Esophagus mucosa (tissue), 1 donor: ENCODE results near the gene VWA1. TPM values are rescaled to one million over a fixed set of nuclear protein-coding genes. Genes with fewer than 3 reads are reported as not detected.
"Not testable (repeated sequence)": the region's sequence is repeated elsewhere in the genome, so short reads cannot be mapped to it uniquely, and the experiment has no call there.

Experiments used
- ATAC-seq: fragments of 200-7000 bp; cut with Tn5 transposase; one replicate; pipeline ENCODE4 v1.9.1; 2020
- total RNA-seq: library from RNA; stranded (reverse); gene quantifications from one replicate; pipeline ENCODE4 v1.2.4, GENCODE V29; 2023
- donor health status: DM: yes; HTN: yes; CAD: no.

The VWA1 gene
- total RNA-seq, 1 donor from 2014 or later, result 29.4 TPM

GRCh38 chr1:1460540-1461130 is 25.1 kb downstream of the VWA1 start:
- ATAC-seq, result no peak

DNA sequence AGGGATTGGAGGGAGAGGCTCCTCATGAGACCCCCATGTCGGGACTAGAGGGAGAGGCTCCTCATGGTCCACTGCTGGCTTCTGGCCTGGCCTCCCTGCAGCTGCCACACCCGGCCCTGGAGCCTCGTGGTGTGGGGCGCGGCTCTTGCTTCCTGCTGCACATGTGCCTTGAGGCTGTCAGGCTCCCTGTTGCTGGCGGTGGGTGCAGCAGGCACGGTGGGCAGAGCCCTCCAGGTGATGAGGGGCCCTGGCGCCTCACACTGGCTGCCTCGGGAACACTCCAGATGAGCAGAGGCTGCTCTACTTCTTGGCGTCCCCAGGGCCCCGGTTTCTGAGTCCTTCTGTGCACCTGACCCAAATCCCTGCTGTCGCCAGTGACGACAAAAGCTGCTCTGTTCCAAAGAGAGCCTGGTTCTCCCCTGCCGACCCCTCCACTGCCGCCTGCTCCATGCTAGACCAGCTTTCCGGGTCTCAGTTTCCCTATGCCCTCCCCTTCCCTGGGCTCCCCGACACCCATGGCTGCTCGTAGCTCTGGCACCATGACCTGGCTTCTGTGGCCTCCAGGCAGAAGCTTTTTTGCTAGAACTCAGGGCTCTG is 26.3 kb downstream of the VWA1 start:
- ATAC-seq, result peak; percentile 48

GRCh38 chr1:1462318-1462966 is 27.0 kb downstream of the VWA1 start:
- ATAC-seq, result peak; percentile 72

- ATAC-seq, result no peak
Measured at GRCh38 chr1:1463312-1463711, 27.8 kb downstream of the VWA1 start.

GRCh38 chr1:1468196-1468985 is 32.9 kb downstream of the VWA1 start:
- not testable (repeated sequence) for ATAC-seq

DNA sequence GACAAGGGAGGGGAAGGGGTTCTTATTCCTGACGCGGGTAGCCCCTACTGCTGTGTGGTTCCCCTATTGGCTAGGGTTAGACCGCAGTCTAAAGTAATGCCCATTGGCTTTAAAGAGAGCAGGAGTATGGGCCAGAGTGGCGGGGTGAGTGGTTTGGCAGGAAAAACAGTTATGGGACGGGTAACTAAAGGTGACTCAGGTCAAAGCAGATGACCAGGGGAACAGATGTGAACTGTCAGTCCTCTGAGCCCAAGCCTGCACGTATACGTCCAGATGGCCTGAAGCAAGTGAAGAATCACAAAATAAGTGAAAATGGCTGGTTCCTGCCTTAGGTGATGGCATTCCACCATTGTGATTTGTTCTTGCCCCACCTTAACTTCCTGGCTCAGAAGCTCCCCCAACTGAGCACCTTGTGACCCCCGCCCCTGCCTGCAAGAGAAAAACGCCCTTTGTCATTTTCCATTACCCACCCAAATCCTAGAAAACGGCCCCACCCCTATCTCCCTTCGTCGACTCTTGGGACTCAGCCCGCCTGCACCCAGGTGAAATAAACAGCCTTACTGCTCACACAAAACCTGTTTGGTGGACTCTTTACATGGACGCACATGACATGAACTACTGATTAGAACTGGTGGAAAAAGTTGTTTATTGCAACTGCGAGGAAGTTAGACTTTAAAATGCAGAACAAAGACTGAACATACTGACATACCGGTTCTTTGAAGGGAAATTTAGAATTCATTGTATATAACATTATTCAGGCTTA is 35.3 kb downstream of the VWA1 start:
- peak; percentile 23 for ATAC-seq

DNA sequence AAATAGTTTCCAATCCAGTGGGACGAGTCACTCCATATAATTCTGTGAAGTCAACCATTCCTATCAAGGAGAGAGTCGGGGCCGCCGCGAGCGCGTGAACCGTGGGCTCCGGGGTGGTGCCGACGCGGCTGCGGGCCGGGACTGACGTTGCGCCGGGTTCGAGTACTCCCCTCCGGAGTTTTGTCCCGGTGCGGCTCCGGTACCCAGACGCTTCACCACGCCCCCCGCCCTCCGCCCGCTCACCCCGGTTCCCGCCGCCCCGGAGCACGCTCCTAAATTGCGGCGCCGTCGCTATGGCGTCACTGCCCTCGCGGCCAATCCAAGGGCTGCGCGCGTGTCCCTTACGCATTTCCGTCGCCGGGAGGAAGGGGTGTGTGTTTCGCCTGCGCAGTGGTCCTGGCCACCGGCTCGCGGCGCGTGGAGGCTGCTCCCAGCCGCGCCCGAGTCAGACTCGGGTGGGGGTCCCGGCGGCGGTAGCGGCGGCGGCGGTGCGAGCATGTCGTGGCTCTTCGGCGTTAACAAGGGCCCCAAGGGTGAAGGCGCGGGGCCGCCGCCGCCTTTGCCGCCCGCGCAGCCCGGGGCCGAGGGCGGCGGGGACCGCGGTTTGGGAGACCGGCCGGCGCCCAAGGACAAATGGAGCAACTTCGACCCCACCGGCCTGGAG is 36.0 kb downstream of the VWA1 start, which contains the start of gene ATAD3B:
ATAD3B (plus strand) TSS at position 377 of the 664 bp plus-strand sequence; CDS start at position 497, 120 bp downstream.
- ATAC-seq, result peak; percentile 94

DNA sequence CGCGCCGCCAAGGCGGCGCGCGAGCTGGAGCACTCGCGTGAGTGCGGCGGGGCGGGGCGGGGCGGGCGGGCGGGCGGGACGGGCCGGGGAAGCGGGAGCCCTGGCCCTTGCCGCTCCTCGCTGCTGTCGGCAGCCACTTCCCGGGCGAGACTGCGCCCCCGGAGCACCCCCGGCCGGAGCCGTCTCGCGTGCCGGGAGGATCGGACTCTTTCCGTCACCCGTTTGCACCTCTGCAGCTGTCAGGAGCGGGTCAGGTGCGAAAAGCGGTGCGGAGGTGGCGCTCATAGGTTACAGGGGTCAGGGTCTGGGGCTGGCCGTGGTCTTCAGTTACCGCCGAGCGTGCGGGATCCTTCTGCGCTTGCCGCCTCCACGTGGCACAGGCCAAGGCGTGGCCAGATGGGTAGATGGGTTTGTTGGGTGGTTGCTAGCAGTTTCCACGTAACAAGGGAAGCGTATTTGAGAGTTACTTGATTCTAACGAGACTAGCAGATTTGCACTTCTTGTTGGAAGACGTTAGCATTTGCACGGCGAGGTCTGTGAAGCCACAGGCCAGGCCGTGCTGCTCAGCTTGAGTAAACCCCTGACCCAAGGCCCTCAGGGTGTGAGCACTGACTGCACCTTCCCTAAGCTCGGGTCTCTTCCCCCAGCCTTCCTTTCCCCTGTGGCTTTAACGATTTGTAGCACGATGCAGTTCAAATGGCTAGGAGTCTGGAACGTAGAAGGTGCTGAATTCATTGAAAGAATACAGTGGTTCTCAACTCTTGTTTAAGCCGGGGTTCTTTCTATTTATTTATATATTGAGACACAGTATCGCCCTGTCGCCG is 36.8 kb downstream of the VWA1 start:
- ATAC-seq, result peak; percentile 24

DNA sequence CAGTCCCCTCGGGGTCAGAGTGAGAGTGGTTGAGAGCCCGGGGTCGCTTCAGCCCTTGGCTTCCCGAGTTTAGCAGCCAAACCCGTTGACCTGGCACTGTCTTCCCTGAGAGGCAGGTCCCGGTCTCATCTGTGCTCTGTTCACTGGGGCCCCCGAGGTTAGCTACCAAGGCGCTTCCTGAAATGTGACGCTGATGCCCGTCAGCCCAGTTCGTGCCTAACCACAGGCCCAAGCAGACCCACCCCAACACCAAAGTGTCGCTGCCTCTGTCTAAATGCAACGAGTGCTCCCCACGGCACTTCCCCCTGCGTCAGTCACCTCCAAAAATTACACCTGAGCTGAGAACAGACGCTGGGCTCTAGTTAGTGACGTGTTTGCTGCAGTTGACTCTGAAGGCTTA is 40.5 kb downstream of the VWA1 start:
- ATAC-seq, result not testable (repeated sequence)

DNA sequence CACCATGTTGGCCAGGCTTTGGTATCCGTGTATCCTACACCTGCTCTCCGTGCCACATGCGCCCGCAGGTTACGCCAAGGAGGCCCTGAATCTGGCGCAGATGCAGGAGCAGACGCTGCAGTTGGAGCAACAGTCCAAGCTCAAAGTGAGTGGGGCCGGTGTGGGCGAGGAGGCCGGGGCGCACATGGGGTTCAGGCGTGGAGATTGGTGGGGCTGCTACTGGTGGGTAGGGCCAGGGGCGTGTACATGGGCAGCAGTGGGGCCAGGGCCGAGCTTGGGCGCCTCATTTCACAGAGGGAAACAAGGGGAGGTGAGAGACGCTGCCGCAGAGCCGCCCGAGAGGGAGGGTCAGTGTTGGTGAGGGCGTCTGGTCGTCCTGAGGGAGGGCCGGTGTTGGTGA is 41.7 kb downstream of the VWA1 start:
- ATAC-seq, result no peak

- ATAC-seq, result peak; percentile 7
Measured at GRCh38 chr1:1479547-1480487, 44.3 kb downstream of the VWA1 start.

DNA sequence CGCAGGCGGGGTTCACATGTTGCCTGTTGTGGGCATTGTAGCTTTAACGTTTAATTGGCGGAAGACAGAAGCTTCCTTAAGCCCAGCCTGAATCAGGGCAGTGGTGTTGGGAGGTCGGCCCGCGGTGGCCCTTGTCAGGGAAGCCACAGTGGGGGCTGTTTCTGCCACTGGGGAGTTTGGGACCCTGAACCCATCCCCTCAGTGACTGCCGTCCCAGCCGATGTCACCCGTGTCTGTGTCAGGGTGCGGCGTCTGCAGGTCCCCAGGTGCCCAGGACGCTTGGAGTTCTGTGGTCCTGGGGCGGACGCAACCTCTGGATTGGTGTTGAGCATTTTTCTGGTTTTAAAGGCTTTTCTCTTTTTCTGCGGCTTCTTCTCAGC is 45.0 kb downstream of the VWA1 start:
- not testable (repeated sequence) for ATAC-seq

GRCh38 chr1:1481811-1482210 is 46.3 kb downstream of the VWA1 start:
- peak; percentile 11 for ATAC-seq

- no peak for ATAC-seq
Measured at GRCh38 chr1:1482856-1483255, 47.4 kb downstream of the VWA1 start.

- ATAC-seq, result no peak
Measured at GRCh38 chr1:1483714-1484113, 48.2 kb downstream of the VWA1 start.

DNA sequence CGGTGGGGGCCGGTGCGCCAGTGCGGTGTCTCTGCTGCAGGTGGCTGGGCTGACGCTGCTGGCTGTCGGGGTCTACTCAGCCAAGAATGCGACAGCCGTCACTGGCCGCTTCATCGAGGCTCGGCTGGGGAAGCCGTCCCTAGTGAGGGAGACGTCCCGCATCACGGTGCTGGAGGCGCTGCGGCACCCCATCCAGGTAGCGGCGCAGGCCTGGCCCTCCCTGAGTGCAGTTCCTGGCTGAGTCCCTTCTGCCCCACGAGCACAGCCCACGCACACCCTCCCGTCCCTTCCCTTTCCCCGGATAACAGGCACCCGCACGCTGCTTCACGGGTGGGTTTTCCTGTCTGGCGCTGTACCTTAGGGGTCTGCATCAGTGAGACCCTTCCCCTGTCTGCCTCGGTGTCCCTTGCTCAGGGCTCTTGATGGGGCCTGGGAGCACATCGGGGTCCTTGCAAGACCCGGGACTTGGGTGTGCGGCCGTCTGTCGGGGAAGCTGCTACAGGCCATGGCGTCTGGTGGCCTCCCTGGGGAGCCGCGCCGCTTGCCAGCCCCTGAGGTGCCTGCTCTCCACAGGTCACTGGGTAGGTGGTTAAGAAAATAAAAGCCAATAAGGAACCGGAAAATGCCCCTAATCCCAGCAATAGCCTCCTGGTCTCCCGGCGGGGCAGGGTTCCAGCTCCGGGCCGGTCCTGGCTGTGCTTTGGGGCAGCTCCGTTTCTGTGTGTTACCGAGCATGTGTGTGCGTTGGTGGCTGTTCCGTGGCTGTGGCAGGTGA is 49.7 kb downstream of the VWA1 start:
- ATAC-seq, result not testable (repeated sequence)

GRCh38 chr1:1485755-1486317 is 50.3 kb downstream of the VWA1 start:
- ATAC-seq, result not testable (repeated sequence)

DNA sequence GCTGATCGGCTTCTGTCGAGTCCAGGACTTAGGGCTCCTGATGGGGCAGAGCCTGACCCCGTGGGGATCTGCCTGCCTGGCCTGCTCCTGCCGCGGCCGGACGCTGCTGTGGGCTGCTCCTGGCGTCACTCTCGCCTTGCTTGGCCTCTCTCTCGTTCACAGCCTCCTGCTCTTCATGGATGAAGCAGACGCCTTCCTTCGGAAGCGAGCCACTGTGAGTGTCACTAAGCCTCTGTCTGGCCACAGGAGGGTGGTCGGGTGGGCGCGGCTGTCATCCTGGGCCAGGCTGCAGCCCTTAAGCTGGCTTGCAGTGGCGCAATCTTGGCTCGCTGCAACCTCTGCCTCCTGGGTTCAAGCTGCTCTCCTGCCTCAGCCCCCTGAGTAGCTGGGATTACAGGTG is 52.2 kb downstream of the VWA1 start:
- ATAC-seq, result no peak

GRCh38 chr1:1489231-1489630 is 53.7 kb downstream of the VWA1 start:
- no peak for ATAC-seq
